NCI-H748 (cell line): ENCODE results near the gene ALKBH5.
A peak's percentile ranks its signal among the peaks of the same experiment; 100 is the strongest.

ENCODE experiments used
- DNase-seq: peaks from one replicate; lab custom pipeline; 2025; ENCODE audit not compliant: unreplicated experiment; lab: John Stamatoyannopoulos, UW

Gene ALKBH5

GRCh38 chr17:18157354-18157985, 26.2 kb upstream of the ALKBH5 start:
- DNase-seq, result no peak

GRCh38 chr17:18158022-18158600, 25.5 kb upstream of the ALKBH5 start:
- DNase-seq, result peak; percentile 80

- DNase-seq, result no peak
These were observed 24.0 kb upstream of the ALKBH5 start for GRCh38 chr17:18159551-18160120.

- no peak for DNase-seq
These were observed 23.3 kb upstream of the ALKBH5 start for GRCh38 chr17:18160128-18160856.

- DNase-seq, result no peak
These were observed 22.2 kb upstream of the ALKBH5 start for GRCh38 chr17:18161207-18162145.

- no peak for DNase-seq
These were observed 20.1 kb upstream of the ALKBH5 start for GRCh38 chr17:18163547-18163946.

- peak; percentile 47 for DNase-seq
These were observed 16.7 kb upstream of the ALKBH5 start for GRCh38 chr17:18166894-18167293.

- DNase-seq, result peak; percentile 42
These were observed 16.2 kb upstream of the ALKBH5 start for GRCh38 chr17:18167421-18167820.

DNA sequence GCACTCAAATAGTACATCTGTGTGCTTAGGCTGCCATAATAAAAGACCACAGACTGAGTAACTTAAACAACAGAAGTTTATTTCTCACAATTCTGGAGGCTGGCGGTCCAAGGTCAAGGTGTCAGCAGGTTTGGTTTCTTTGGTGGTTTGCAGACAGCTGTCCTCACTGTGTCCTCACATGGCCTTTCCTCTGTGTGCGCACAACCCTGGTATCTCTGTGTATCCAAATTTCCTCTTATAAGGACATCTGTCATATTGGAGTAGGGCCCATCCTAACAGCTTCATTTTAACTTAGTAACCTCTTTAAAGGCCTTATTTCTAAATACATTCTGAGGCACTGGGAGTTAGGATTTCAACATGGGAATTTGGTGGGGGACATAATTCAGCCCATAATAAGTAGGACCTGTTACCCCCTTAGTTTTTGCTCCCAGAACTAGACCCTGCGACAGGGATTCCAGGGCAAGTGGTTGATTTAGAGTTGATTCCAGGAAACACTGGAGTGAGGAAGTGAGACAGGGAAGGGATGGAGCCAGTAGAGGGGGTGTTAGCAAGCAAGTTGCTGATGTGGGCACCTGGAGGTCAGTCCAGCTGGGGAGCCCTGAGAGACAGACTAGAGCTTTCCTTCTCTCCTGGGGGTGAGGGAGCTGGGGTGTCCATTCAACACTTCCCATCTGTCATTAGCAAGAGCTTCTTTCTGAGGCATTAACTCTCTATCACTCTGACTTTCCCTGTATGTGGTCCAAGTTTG, 10.9 kb upstream of the ALKBH5 start:
- no peak for DNase-seq

- no peak for DNase-seq
These were observed 9.9 kb upstream of the ALKBH5 start for GRCh38 chr17:18173740-18174139.

GRCh38 chr17:18176176-18176575, 7.5 kb upstream of the ALKBH5 start:
- DNase-seq, result no peak

DNA sequence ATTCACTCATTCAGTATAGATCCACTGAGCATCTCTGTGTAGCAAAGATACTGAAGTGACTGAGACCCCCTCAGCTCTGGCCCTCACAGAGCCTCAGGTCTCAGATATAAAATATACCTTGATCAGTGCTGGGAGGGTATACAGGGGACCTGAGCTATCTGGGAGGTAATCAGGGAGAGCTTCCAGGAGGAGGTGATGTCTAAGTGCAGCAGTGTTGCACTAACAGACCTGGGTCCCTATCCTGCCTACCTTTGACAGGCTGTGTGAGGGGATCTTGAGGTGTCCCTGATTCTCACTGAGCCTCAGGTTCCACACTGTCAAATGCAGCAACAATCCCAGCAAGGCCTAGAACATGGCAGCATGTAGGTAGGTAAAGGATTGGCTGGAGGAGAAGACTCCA, 6.5 kb upstream of the ALKBH5 start:
- no peak for DNase-seq

DNA sequence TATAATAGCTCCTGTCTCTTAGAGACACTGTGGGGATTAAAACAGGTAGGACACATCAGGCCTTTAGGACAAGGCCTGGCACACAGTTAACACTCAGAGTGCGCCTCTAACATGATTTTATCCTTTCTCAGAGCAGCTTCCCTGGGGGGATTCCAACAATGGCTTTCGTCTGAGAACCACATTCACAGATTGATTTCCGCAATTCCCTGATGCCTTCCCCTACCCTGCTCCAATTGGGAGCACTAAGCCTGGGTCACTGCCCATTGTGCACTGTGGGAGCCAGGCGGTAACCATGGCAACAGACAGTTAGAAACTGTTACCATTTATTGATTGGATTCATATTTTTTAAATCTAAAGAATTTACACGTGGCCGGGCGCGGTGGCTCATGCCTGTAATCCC, 5.9 kb upstream of the ALKBH5 start:
- DNase-seq, result no peak

GRCh38 chr17:18179196-18179595, 4.4 kb upstream of the ALKBH5 start:
- no peak for DNase-seq

GRCh38 chr17:18179804-18180203, 3.8 kb upstream of the ALKBH5 start:
- DNase-seq, result no peak

GRCh38 chr17:18181358-18181757, 2.3 kb upstream of the ALKBH5 start:
- DNase-seq, result no peak

GRCh38 chr17:18182110-18182977, 1.3 kb upstream of the ALKBH5 start:
- peak; percentile 70 for DNase-seq

- peak; percentile 88 for DNase-seq
These were observed 672 bp upstream of the ALKBH5 start for GRCh38 chr17:18182978-18183333.
